ENCODE data around the gene GALNT7. TPM values are rescaled to one million over a fixed set of nuclear protein-coding genes. Genes with fewer than 3 reads are reported as not detected.

Gene GALNT7
- total RNA-seq, 1 donor from 2014 or later, result 31.1 TPM

GRCh38 chr4:173371292-173372192 is 202.9 kb downstream of the GALNT7 start:
- no peak for DNase-seq (ENCODE audit: low read depth)
- peak overlapping the region; percentile 82 for H3K4me3 ChIP-seq (ENCODE audit: low read depth, low read length)
- TF ChIP-seq, protein P1, sequence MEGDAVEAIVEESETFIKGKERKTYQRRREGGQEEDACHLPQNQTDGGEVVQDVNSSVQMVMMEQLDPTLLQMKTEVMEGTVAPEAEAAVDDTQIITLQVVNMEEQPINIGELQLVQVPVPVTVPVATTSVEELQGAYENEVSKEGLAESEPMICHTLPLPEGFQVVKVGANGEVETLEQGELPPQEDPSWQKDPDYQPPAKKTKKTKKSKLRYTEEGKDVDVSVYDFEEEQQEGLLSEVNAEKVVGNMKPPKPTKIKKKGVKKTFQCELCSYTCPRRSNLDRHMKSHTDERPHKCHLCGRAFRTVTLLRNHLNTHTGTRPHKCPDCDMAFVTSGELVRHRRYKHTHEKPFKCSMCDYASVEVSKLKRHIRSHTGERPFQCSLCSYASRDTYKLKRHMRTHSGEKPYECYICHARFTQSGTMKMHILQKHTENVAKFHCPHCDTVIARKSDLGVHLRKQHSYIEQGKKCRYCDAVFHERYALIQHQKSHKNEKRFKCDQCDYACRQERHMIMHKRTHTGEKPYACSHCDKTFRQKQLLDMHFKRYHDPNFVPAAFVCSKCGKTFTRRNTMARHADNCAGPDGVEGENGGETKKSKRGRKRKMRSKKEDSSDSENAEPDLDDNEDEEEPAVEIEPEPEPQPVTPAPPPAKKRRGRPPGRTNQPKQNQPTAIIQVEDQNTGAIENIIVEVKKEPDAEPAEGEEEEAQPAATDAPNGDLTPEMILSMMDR (conservative IDR thresholded peaks at IDR 0.05; ENCODE audit: low read depth, low read length), result no peak

Other genes starting within 250 kb of the GALNT7 start
- 222 and 277 TPM in 2 replicates for gene HMGB2, start 165.5 kb downstream of the GALNT7 start, total RNA-seq
- 32.6 and 34.0 TPM in 2 replicates for gene SAP30, start 202.1 kb downstream of the GALNT7 start, total RNA-seq
- not detected in 2 replicates for gene SCRG1, start 230.3 kb downstream of the GALNT7 start, total RNA-seq

All from epithelial cell of proximal tubule (primary cell).